Measurements from ENCODE around the gene MDM2.
A peak's percentile ranks its signal among the peaks of the same experiment; 100 is the strongest.
"Not testable (repeated sequence)": the region's sequence is repeated elsewhere in the genome, so short reads cannot be mapped to it uniquely, and the experiment has no call there.

MDM2 gene

DNA sequence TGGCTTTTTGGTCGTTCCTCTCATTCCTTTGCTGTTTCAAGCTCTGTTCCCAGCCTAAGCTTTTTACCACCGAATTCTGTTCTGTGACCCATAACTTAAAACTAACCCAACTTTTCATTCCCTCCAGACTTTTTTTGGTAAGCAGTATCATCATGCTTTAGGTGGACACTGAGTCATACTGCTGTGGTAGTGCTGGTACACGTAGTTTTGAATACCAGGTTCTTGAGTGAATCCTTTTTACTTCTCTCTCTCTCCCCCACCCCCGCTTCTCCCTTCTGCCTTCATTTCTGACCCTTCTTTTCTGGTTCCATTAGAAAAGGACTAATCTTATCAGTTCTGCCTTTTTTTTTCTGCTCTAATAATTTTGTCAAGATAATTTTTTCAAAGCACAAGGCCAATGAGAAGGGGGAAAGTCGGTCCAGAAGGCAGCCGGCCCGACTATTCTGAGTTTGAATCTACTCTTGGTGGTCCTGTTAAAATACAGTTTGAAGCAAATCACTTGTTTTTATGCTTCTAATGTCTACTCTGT lies 2.3 kb upstream of the MDM2 start:
- no peak for DNase-seq

DNA sequence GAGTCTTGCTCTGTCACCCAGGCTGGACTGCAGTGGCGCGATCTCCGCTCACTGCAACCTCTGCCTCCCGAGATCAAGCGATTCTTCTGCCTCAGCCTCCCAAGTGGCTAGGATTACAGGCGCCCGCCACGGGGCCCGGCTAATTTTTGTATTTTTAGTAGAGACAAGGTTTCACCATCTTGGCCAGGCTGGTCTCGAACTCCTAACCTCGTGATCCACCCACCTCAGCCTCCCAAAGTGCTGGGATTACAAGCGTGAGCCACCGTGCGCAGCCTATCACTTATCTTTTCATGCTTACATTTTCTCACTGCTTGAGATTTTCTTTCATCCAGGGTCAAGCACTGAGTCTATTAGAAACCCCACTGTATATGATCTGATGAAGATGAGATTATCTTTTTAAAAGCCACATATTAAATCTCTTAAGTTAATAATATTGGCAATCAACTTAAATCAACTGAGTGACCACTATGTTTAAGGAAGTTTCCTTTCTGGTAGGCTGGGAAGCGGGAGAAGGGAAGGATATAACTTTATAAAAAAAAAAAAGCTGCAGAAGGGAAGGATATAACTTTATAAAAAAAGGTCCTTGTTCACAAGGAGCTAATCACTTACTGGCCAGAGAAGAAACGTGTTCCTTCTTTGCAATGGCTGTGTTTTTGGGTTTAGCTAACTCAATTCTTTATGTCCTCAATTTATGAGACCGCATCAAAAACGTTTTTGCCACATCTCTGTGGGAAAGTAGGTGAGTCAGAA lies 1.3 kb upstream of the MDM2 start:
- no peak for DNase-seq

DNA sequence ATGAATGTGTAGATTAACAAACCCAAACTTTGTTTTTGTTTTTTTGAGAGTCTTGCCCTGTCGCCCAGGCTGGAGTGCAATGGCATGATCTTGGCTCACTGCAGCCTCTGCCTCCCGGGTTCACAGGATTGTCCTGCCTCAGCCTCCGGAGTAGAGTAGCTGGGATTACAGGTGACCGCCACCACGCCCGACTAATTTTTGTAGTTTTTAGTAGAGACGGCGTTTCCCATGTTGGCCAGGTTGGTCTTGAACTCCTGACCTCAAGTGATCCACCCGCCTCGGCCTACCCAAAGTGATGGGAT lies 752 bp upstream of the MDM2 start:
- not testable (repeated sequence) for DNase-seq

DNA sequence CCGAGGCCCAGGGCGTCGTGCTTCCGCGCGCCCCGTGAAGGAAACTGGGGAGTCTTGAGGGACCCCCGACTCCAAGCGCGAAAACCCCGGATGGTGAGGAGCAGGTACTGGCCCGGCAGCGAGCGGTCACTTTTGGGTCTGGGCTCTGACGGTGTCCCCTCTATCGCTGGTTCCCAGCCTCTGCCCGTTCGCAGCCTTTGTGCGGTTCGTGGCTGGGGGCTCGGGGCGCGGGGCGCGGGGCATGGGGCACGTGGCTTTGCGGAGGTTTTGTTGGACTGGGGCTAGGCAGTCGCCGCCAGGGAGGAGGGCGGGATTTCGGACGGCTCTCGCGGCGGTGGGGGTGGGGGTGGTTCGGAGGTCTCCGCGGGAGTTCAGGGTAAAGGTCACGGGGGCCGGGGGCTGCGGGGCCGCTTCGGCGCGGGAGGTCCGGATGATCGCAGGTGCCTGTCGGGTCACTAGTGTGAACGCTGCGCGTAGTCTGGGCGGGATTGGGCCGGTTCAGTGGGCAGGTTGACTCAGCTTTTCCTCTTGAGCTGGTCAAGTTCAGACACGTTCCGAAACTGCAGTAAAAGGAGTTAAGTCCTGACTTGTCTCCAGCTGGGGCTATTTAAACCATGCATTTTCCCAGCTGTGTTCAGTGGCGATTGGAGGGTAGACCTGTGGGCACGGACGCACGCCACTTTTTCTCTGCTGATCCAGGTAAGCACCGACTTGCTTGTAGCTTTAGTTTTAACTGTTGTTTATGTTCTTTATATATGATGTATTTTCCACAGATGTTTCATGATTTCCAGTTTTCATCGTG lies 612 bp downstream of the MDM2 start:
- DNase-seq, result peak; percentile 69

DNA sequence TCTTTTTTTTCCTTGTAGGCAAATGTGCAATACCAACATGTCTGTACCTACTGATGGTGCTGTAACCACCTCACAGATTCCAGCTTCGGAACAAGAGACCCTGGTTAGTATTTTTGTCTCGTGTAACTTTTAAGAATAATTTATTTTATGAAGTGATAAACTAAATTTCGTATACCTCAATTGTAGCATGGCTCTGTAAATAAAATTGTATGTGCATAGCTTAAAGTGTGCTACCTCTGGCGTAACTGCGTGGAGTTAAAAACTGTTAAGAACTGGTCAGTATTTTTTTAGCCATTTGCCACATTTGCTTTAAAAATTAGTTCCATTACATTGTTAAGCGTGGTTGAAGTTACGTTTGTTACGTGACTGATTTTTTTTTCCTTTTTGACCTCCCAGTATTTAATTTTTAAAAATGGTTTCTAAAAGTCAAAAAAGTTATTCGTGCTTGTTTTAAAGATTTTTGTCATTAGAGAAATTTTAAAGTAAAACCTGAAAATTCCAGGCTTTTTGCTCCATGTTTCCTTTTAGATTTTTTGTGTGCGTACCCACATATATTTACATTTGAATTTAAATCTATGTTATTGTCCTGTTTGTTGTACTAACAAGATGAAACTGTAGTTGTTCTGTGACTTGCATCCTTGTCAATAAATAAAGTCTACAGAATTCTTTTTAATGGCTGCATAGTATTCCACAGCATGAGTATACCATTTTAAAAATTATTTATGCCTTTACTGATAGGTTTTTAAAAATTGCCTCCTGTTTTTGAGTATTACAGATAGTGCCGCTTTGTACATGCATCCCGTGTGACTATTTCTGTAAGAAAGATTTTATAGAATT lies 1.4 kb downstream of the MDM2 start:
- DNase-seq, result no peak

DNA sequence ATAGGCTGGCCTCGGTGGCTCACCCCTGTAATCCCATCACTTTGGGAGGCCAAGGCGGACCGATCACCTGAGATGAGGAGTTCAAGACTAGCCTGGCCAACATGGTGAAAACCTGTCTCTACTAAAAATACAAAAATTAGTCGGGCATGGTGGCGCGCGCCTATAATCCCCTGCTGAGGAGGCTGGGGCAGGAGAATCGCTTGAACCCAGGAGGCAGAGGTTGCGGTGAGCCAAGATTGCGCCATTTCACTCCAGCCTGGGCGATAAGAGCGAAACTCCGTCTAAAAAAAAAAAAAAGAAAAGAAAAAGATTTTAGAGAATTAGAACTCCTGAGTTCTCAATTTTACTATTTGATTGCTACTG lies 2.0 kb downstream of the MDM2 start:
- DNase-seq, result not testable (repeated sequence)

DNA sequence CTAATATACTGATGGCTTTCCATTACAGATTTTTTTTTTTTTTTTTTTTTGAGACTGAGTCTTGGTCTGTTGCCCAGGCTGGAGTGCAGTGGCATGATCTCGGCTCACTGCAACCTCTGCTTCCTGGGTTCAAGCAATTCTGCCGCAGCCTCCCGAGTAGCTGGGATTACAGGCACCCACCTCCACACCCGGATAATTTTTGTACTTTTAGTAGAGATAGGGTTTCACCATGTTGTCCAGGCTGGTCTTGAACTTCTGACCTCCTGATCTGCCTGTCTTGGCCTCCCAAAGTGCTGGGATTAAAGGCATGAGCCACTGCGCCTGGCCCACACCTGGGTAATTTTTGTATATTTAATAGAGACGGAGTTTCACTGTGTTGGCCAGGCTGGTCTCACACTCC lies 3.6 kb downstream of the MDM2 start:
- not testable (repeated sequence) for DNase-seq

DNA sequence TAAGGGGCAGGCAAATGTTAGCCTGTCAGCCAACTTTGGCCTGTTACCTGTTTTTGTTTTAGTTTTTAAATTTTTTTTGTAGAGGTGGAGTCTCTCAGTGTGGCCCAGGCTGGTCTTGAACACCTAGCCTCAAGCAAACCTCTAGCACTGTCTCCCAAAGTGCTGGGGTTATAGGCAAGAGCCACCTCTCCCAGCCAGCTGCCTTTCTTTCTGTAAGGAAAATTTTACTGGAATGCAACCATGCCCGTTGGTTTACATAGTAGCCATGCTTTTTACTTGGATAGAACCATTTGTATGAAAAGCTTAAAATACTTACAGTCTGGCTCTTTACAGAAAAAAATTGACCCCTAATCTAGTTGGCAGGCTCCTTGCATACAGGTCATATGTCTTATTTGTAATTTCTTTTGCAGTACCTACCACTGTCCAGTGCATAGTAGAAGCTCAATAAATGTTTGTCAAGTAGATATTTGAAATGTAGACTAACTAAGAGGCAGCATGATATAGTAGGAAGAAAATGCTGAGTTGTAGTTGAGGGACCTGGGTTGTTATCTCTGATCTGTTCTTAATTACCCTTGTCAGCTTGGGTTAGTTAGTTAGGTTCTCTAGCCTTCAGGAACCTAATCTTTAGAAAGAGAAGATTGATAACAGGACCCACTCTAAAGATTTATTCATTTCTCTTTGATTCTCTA lies 4.7 kb downstream of the MDM2 start:
- no peak for DNase-seq

DNA sequence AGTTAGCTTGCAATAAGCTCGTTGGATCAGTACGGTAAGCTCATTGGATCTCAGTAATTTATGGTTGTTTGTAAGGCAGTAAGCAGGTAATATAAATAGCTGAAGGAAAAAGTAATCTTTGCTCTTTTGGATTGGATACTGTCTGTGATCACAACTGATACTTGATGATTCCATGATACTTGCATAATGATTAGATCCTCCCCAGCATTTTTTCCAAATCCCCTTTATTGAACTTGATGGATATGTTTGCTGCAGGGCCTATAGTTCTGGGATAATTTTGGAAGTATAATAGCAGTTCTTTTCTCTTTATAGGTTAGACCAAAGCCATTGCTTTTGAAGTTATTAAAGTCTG lies 5.2 kb downstream of the MDM2 start:
- no peak for DNase-seq

DNA sequence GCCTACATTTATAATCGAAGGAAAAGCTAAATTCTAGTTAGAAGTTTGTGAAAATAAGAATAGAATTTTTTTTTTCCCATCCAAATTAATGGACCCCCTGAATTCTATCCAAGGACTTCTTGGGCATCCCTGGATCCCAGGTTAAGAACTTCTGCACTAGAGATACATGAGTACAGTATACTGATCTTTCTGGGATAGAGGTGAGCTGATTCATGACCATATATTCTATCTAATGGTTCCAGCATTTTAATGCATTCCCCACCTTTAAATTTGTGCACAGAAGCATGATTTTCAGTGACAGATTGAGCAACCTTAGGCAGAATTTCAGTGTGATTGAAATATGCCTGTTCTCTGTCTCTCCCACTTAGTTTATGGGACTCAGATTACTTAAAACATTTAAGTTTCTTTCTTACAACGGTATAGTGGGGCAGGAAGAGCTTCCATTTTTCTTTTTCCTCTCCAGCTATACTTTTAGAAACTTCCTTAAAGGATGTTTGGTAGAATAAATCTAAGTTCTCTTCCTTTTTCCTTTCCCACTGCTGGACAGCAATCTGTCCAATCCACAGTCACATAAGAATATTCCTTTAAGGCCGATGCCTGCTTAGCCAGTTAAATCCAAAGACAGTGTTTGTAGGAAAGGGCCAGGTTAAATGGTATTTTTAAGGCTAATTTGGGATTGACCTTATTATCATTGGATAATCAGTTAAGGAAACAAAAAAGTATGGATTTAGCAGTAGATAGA lies 6.7 kb downstream of the MDM2 start:
- DNase-seq, result no peak

DNA sequence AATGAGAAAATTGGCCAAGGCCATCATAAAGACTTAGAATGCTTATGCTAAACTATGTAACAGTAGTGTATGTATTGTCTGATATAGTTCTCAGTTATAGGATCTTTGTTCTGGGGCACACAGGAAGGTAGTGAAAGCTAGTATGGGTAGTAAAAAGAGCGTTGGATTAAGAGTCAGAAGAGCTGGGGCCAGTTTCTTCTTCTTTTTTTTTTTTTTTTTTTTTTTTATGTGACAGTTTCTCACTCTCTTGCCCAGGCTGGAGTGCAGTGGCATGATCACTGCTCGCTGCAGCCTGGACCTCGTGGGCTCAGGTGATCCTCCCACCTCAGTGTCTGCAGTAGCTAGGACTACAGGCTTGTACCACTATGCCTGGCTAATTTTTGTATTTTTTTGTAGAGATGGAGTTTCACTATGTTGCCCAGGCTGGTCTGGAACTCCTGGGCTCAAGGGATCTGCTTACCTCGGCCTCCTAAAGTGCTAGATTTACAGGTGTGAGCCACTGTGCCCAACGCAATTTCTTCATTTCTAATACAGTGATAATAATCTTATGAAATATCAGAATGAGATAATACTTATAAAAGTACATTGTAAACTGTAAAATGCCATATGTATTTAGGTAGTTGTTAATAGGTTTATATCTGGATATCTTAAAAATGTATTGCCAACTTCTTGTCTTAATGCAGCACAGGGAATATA lies 7.4 kb downstream of the MDM2 start:
- DNase-seq, result no peak

DNA sequence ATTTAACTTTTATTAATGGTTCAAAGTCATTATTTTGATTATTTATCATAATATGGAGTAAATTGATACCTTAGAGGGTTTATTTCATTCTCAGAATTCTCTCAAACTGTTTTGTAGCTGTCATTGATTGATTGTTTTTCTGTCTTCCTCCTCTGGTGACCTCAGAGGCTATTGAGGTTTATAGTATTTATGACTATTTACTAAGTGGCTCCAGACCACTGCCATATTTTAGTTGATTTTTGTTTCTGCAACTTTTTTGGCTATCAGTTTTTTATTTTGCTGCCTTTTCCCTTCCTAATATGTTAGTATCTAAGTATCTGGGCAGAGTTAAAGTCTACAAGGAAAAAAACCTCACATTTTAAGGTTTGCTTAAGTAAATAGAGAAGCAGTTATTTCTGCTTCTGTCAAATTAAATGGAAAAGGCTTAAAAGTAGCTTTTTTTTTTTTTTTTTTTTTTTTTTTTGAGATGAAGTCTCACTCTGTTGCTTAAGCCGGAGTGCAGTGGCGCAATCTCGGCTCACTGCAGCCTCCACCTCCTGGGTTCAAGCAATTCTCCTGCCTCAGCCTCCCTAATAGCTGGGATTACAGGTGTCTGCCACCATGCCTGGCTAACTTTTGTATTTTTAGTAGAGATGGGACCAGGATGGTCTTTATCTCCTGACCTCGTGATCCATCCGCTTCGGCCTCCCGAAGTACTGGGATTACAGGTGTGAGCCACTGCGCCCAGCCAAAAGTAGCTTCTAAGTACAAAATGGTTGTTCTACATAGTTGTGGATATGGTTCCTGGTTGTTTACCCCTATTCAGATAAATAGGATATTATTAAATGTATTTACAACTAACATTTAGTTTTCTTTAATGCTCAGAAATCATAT lies 8.2 kb downstream of the MDM2 start:
- no peak for DNase-seq

DNA sequence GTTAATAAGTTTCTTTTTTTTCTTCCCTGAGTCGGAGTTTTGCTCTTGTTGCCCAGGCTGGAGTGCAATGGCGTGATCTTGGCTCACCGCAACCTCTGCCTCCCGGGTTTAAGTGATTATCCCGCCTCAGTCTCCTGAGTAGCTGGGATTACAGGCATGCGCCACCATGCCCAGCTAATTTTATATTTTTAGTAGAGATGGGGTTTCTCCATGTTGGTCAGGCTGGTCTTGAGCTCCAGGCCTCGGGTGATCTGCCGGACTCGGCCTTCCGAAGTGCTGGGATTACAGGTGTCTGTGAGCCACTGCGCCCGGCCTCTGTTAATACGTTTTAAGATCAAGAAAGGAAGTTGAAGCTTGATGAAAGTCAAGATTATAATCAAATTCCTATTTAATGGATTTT lies 11.5 kb downstream of the MDM2 start:
- not testable (repeated sequence) for DNase-seq

DNA sequence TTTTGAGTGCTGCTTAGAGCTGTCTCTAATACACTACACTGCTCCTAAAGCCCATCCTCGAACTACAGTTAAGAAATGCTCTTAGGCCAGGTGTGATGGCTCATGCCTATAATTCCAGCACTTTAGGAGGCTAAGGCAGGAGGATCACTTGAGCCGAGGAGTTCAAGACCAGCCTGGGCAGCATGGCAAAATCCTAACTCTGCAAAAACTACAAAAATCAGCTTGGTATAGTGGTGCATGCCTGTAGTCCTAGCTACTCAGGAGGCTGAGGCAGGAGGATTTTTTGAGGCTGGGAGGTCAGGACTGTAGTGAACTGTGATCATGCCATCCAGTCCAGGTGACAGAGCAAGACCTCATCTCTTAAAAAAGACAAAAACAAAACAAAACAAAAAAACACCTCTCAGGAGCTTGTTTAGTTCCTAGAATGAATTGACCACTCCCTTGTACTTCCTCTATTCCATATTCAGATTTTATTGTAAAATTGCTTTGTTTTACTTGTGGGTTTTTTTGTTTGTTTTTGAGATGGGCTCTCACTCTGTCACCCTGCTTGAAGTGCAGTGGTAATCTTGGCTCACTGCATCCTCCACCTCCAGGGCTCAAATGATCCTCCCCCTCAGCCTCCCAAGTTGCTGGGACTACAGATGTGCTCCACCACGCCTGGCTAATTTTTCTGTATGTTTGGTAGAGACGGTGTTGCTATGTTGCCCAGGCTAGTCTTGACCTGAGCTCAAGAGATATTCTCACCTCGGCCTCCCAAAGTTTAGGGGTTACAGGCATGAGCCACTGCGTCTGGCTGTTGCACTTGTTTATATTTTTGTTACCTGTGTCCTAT lies 13.6 kb downstream of the MDM2 start:
- DNase-seq, result no peak

DNA sequence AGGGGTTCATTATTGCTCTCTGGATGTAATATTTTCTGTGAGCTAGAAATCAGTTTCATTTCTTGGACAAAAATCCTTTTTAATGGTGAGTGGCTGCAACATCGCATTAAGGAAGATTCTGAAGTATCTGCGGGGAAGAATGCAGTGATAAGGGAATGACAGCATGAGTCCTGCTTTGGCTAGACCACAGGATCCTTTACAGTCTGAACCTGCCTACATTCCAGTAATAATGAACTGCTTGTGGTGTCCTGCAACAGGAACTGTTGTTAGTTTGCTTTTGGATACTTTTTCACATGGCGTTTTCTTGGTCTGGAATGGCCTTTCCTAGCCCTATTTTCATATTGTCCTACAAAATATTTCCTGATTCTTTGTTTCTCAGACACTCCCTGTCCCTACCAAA lies 15.7 kb downstream of the MDM2 start:
- DNase-seq, result no peak

DNA sequence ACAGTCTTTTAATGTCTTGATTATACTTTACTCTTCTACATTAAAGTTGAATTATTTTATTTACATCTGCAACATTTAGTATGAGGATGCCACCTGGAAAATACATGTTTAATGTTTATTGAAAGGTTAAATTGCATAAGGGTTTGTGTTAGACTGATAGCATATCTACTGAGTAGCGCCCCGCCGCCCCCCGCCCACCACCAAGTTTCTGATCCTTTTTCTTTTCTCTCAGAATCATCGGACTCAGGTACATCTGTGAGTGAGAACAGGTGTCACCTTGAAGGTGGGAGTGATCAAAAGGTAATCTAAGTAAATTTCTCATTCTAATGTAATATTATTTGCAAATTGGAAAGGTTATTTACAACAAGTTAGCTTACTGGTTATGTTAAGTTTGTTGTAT lies 16.2 kb downstream of the MDM2 start:
- DNase-seq, result no peak

DNA sequence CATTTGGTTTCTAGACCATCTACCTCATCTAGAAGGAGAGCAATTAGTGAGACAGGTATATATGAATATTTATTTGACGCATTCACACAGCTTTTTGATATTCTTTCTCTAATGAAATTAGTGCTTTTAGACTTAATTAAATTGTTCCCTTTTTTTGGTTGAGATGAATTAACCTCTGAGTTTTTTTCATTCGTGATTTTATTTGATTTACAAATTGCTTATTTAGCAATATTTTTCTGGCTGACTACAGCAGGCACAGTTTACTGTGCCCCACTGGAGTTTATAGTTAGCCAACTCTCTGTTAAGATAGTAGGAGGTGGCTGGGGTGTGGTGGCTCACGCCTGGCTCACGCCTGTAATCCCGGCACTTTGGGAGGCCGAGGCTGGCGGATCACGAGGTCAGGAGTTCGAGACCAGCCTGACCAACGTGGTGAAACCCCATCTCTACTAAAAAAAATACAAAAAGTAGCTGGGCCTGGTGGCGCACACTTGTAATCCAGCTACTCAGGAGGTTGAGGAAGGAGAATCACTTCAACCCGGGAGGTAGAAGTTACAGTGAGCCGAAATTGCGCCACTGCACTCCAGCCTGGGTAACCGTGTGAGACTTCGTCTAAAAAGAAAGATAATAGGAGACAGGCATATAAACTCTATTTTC lies 16.7 kb downstream of the MDM2 start:
- no peak for DNase-seq

DNA sequence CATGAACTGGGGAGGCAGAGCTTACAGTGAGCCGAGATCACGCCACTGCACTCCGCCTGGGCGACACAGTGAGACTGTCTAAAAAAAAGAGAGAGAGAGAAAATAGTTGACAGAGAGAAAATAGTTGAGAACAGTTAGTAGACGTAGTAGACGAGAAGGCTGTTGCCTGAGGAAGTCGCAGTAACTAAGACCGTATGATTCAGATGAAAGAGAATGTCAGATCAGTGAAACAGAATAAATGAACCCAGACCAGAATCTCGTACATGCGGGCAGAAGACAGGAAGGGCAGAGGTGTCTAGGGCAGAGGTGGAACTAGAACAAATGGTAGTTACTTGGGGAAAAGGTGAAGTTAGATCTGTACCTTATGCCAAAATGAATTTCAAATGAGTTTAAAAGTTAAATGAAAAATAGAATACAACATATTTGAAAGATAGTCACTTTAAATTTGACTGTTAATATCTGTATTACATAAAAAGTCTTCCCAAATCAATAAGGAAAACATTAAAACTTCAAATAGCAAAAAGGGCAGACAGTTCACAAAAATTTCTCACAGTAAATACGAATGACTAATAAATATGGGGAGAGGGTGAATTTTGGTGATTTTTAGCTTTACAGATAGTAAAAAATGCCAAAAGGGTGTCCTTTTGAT lies 17.7 kb downstream of the MDM2 start:
- DNase-seq, result no peak
